H1 (cell line): ENCODE measurements around the gene CDH2. TPM values are rescaled to one million over a fixed set of nuclear protein-coding genes. Genes with fewer than 3 reads are reported as not detected.

ENCODE experiments used
- CHD1 ChIP-seq: IDR thresholded peaks from 2 replicates; pipeline ENCODE4 v1.6.1; 2012; ENCODE audit warnings: low read depth, low read length, improper control_type of control experiment
- CHD7 ChIP-seq: fragments of 300-600 bp; sonication (generic); IDR thresholded peaks from 2 replicates; pipeline ENCODE4 v1.7.1; 2012; ENCODE audit warnings: low read length, moderate library complexity, mild to moderate bottlenecking, inconsistent platforms; ENCODE audit not compliant: insufficient replicate concordance
- MAFK ChIP-seq: IDR thresholded peaks from 2 replicates; pipeline ENCODE4 v1.6.1; 2012; ENCODE audit warnings: low read depth, mild to moderate bottlenecking, improper control_type of control experiment, low read length
- NANOG ChIP-seq: IDR thresholded peaks from 2 replicates; pipeline ENCODE4 v1.6.1; 2011; ENCODE audit warnings: low read length, low read depth, mild to moderate bottlenecking, inconsistent platforms; ENCODE audit not compliant: insufficient read depth, poor library complexity, severe bottlenecking
- PHF8 ChIP-seq: fragments of 200-600 bp; sonication (generic); conservative IDR thresholded peaks from 2 replicates; pipeline ENCODE4 v1.7.1; 2012; ENCODE audit warnings: low read depth, mild to moderate bottlenecking, inconsistent platforms, low read length, moderate library complexity
- TAF7 ChIP-seq: optimal IDR thresholded peaks from 2 replicates; pipeline ENCODE3; 2011; ENCODE audit warnings: low read depth, mild to moderate bottlenecking, inconsistent platforms, low read length, moderate library complexity, borderline replicate concordance
- TBP ChIP-seq: IDR thresholded peaks from 2 replicates; pipeline ENCODE4 v1.6.1; 2011; ENCODE audit warnings: low read depth, low read length, improper control_type of control experiment
- YY1 ChIP-seq: IDR thresholded peaks from 2 replicates; pipeline ENCODE4 v1.6.1; 2011; ENCODE audit warnings: low read depth, mild to moderate bottlenecking, low read length
- polyA plus RNA-seq, 7 experiments: library from polyadenylated mRNA; depleted of rRNA in 3 of 7; stranded (reverse) in 5 of 7; unstranded in 2 of 7; fragments of >200 nt in 5 of 7; fragments of 200-250 nt in 2 of 7; gene quantifications; 1 replicate in 5 of 7; 2 replicates in 1 of 7; 4 replicates in 1 of 7; pipeline versions ENCODE4 v1.2.1 to v1.2.3, GENCODE V29; 2011 to 2013; ENCODE audit warnings: missing spikeins in 2 of 7, mixed read lengths in 2 of 7
- total RNA-seq: library from RNA; stranded (reverse); fragmentation: NEBNext Ultra II Directional; extraction: Animal tissue kit (Norgen Biotek cat#: 25700); gene quantifications from 2 replicates; pipeline ENCODE4 v1.2.1, GENCODE V29; 2021
- TF ChIP-seq, protein P1 (sequence below), 3 experiments: IDR thresholded peaks; 1 replicate in 2 of 3; 2 replicates in 1 of 3; pipeline versions ENCODE4 v1.5.1 to v1.6.1; 2011; ENCODE audit warnings: low read length in 3 of 3, mild to moderate bottlenecking in 3 of 3, inconsistent platforms in 2 of 3, low read depth in 1 of 3, moderate library complexity in 1 of 3; ENCODE audit not compliant: insufficient read depth in 1 of 3; ENCODE audit errors: control extremely low read depth in 1 of 3

Gene CDH2
- total and polyA plus RNA-seq, 2 of the 8 experiments (the other 6 are each of a cell fraction or from before 2014, with no cell fraction given), result 15.0 to 56.5 TPM

- TF ChIP-seq CHD7 (no peak), CHD1 (no peak), NANOG (no peak), TBP (no peak), YY1 (no peak), PHF8 (no peak), TAF7 (no peak), MAFK (no peak)
- TF ChIP-seq, protein P1, sequence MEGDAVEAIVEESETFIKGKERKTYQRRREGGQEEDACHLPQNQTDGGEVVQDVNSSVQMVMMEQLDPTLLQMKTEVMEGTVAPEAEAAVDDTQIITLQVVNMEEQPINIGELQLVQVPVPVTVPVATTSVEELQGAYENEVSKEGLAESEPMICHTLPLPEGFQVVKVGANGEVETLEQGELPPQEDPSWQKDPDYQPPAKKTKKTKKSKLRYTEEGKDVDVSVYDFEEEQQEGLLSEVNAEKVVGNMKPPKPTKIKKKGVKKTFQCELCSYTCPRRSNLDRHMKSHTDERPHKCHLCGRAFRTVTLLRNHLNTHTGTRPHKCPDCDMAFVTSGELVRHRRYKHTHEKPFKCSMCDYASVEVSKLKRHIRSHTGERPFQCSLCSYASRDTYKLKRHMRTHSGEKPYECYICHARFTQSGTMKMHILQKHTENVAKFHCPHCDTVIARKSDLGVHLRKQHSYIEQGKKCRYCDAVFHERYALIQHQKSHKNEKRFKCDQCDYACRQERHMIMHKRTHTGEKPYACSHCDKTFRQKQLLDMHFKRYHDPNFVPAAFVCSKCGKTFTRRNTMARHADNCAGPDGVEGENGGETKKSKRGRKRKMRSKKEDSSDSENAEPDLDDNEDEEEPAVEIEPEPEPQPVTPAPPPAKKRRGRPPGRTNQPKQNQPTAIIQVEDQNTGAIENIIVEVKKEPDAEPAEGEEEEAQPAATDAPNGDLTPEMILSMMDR (IDR thresholded peaks at IDR 0.05; ENCODE audit: control extremely low read depth in 1 of 3, insufficient read depth in 1 of 3, low read depth in 1 of 3, low read length in 3 of 3), result no peak
These were observed 24.2 kb downstream of the CDH2 start (continued) for GRCh38 chr18:28152754-28153153.
